ENCODE results near the gene RSPO1.

DNA sequence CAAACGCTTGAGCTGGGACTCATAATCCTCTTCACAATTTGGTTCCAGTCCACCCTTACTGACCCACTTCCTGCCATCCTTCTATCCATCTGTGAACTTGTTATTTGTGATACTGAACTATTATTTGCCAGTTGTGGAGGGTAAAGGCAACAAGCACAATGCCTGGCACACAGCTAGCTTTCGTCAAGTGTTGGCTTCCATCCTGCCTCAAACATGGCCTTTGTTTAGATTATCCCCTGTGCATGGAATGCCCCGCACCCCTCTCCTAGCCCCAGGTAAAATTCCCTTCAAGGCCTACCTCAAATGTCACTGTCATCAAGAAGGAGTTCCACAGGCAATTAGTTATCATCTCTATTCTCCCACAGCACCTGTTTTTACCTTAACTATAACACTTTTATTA lies 46.2 kb upstream of the RSPO1 start:
- TF ChIP-seq JUNB (IDR thresholded peaks at IDR 0.05) = no peak
- no peak for TF ChIP-seq ESRRA (IDR thresholded peaks at IDR 0.05; ENCODE audit: borderline replicate concordance, low read length)
- TF ChIP-seq, protein P1, sequence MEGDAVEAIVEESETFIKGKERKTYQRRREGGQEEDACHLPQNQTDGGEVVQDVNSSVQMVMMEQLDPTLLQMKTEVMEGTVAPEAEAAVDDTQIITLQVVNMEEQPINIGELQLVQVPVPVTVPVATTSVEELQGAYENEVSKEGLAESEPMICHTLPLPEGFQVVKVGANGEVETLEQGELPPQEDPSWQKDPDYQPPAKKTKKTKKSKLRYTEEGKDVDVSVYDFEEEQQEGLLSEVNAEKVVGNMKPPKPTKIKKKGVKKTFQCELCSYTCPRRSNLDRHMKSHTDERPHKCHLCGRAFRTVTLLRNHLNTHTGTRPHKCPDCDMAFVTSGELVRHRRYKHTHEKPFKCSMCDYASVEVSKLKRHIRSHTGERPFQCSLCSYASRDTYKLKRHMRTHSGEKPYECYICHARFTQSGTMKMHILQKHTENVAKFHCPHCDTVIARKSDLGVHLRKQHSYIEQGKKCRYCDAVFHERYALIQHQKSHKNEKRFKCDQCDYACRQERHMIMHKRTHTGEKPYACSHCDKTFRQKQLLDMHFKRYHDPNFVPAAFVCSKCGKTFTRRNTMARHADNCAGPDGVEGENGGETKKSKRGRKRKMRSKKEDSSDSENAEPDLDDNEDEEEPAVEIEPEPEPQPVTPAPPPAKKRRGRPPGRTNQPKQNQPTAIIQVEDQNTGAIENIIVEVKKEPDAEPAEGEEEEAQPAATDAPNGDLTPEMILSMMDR (IDR thresholded peaks at IDR 0.05) = no peak
- no peak for TF ChIP-seq POLR2A (IDR thresholded peaks at IDR 0.05; ENCODE audit: low read length)
- no peak for TF ChIP-seq HDAC2 (IDR thresholded peaks at IDR 0.05)
- TF ChIP-seq RNF2 (IDR thresholded peaks at IDR 0.05; ENCODE audit: borderline replicate concordance, low read depth) = no peak
- TF ChIP-seq, protein P2, sequence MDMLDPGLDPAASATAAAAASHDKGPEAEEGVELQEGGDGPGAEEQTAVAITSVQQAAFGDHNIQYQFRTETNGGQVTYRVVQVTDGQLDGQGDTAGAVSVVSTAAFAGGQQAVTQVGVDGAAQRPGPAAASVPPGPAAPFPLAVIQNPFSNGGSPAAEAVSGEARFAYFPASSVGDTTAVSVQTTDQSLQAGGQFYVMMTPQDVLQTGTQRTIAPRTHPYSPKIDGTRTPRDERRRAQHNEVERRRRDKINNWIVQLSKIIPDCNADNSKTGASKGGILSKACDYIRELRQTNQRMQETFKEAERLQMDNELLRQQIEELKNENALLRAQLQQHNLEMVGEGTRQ (IDR thresholded peaks at IDR 0.05) = no peak
- no peak for TF ChIP-seq EP300 (IDR thresholded peaks at IDR 0.05)
- no peak for TF ChIP-seq MYC (IDR thresholded peaks at IDR 0.05; ENCODE audit: borderline replicate concordance, low read length)
- TF ChIP-seq, protein P3, sequence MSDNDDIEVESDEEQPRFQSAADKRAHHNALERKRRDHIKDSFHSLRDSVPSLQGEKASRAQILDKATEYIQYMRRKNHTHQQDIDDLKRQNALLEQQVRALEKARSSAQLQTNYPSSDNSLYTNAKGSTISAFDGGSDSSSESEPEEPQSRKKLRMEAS (IDR thresholded peaks at IDR 0.05) = no peak
- TF ChIP-seq BHLHE40 (IDR thresholded peaks at IDR 0.05; ENCODE audit: low read depth, low read length) = no peak
- TF ChIP-seq CBX2 (IDR thresholded peaks at IDR 0.05; ENCODE audit: borderline replicate concordance, low read depth) = no peak
- TF ChIP-seq POLR2AphosphoS2 (conservative IDR thresholded peaks at IDR 0.05; ENCODE audit: low read length) = no peak
